NOMO-1 treated with dmso at 0.1 percent for 144 hours (cell line): Measurements from ENCODE around the gene CHORDC1.
"Not testable (repeated sequence)": the region's sequence is repeated elsewhere in the genome, so short reads cannot be mapped to it uniquely, and the experiment has no call there.

Experiments used
- DNase-seq: peaks from one replicate; lab custom pipeline; 2025; ENCODE audit not compliant: unreplicated experiment; lab: John Stamatoyannopoulos, UW

CHORDC1 gene

GRCh38 chr11:90218606-90219005, 4.2 kb downstream of the CHORDC1 start:
- no peak for DNase-seq

- no peak for DNase-seq
Observed at GRCh38 chr11:90216611-90217010, 6.2 kb downstream of the CHORDC1 start.

GRCh38 chr11:90213322-90213721, 9.5 kb downstream of the CHORDC1 start:
- no peak for DNase-seq

- no peak for DNase-seq
Observed at GRCh38 chr11:90208857-90209256, 14.0 kb downstream of the CHORDC1 start.

GRCh38 chr11:90207992-90208391, 14.9 kb downstream of the CHORDC1 start:
- not testable (repeated sequence) for DNase-seq

- peak; percentile 22 for DNase-seq
Observed at GRCh38 chr11:90204832-90205646, 17.8 kb downstream of the CHORDC1 start.

- DNase-seq = no peak
Observed at GRCh38 chr11:90204407-90204806, 18.4 kb downstream of the CHORDC1 start.

GRCh38 chr11:90202342-90202741, 20.5 kb downstream of the CHORDC1 start:
- no peak for DNase-seq

- DNase-seq = no peak
Observed at GRCh38 chr11:90197377-90197776, 25.5 kb downstream of the CHORDC1 start.

GRCh38 chr11:90192869-90193582, 29.8 kb downstream of the CHORDC1 start:
- DNase-seq = no peak

GRCh38 chr11:90189011-90189410, 33.8 kb downstream of the CHORDC1 start:
- DNase-seq = no peak

- DNase-seq = no peak
Observed at GRCh38 chr11:90187839-90188238, 35.0 kb downstream of the CHORDC1 start.

GRCh38 chr11:90179923-90180322, 42.9 kb downstream of the CHORDC1 start:
- DNase-seq = no peak

GRCh38 chr11:90178751-90179150, 44.1 kb downstream of the CHORDC1 start:
- no peak for DNase-seq

- DNase-seq = no peak
Observed at GRCh38 chr11:90176069-90176468, 46.8 kb downstream of the CHORDC1 start.

GRCh38 chr11:90171359-90171758, 51.5 kb downstream of the CHORDC1 start:
- no peak for DNase-seq

GRCh38 chr11:90168571-90168970, 54.3 kb downstream of the CHORDC1 start:
- DNase-seq = no peak

GRCh38 chr11:90167704-90168103, 55.1 kb downstream of the CHORDC1 start:
- DNase-seq = not testable (repeated sequence)

GRCh38 chr11:90166982-90167573, 55.8 kb downstream of the CHORDC1 start:
- DNase-seq = not testable (repeated sequence)
